EL (cell line): ENCODE data around the gene RSAD1.
"Not testable (repeated sequence)": the region's sequence is repeated elsewhere in the genome, so short reads cannot be mapped to it uniquely, and the experiment has no call there.

Source experiments
- DNase-seq: peaks from one replicate; pipeline ENCODE4 v3.0.0-alpha.2; 2016

Gene RSAD1

DNA sequence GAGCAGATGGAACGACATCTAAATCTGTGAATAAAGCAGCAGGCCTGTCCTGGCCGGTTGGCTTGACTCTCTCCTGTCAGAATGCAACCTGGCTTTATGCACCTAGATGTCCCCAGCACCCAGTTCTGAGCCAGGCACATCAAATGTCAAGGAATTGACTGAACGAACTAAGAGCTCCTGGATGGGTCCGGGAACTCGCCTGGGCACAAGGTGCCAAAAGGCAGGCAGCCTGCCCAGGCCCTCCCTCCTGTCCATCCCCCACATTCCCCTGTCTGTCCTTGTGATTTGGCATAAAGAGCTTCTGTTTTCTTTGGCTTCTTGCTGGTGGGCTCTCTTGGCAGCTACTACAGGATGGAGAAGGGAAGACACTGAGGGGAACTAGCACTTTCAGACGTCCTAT is 4.1 kb upstream of the RSAD1 start:
- DNase-seq = no peak

DNA sequence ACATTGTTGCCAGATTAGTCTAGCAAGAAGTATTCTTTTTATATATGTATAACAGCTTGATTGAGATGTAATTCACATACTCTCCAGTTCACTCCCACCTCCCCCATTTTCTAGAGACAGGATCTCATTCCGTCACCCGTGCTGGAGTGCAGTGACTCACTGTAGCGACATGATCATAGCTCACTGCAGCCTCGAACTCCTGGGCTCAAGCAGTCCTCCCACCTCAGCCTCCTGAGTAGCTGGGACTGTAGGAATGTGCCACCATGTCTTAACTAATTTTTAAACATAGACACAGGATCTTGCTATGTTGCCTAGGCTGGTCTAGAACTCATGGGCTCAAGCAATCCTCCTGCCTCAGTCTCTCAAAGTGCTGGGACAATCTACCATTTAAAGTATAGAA is 3.3 kb upstream of the RSAD1 start:
- no peak for DNase-seq

DNA sequence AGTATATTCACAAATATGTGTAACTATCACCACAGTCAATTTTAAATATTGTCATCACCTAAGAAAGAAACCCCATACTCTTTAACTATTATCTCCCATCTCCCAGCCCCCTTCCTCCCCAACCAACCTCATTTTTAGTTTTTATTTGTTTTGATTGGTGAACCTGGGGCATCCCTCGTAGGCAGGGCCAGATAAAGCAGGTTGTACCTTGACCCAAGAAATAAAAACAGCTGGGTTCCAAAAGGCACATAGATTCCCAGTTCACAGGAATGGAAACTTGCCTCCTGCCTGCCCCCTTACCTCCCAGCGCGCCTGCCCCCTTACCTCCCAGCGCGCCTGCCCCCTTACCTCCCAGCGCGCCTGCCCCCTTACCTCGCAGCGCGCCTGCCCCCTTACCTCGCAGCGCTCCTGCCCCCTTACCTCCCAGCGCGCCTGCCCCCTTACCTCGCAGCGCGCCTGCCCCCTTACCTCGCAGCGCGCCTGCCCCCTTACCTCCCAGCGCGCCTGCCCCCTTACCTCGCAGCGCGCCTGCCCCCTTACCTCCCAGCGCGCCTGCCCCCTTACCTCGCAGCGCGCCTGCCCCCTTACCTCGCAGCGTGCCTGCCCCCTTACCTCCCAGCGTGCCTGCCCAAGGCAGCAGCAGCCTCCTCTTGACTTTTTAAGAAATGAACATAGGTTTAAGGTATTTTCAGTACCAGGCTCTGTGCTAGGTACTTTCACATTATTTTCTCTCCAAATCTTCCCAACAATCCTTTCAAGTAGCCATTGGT is 2.7 kb upstream of the RSAD1 start:
- not testable (repeated sequence) for DNase-seq

DNA sequence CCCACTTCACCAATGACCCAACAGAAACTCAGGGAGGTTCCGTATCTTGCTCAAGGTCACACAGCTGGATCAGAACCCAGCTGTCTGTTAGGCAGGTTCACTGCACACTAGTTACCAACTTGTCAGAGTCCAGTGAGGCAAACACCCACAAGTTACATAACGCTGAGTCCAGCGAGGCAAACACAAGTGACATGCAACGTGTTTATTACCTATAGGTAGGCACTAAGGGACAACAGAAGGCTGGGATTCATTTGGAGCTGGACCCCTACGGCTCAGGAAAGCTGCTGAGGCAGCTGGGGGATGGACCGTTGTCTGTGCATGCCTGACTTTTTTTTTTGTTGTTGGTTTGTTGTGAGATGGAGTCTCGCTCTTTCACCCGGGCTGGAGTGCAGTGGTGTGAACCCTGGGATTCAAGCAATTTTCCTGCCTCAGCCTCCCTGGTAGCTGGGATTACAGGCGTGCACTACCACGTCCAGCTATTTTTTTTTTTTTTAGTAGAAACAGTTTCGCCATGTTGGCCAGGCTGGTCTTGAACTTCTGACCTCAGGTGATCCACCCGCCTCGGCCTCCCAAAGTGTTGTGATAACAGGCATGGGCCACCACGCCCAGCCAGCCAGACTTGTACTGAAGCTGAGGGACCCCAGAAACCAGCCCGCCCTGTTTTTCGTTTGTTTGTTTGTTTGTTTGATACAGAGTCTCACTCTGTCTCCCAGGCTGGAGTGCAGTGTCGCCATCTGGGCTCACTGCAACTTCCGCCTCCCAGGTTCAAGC is 1.9 kb upstream of the RSAD1 start:
- DNase-seq = no peak

DNA sequence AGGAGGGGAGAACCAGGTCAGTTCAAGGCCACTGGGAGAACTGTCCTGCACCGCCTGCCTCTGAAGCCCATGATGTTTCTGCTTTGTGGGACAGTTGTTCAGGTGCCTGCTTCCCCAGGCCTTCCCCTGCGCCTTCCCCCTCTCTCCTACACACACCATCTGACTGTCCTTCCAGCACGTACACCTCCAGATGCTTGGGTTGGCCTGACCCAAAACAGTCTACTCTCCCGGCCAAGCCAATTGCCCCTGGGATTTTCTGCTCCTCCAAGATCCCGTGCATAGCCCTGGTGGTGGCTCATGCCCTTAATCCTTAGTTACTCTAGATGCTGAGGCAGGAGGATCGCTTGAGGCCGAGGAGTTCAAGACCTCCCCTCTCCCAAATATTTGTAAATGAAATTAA is 684 bp upstream of the RSAD1 start:
- DNase-seq = no peak

DNA sequence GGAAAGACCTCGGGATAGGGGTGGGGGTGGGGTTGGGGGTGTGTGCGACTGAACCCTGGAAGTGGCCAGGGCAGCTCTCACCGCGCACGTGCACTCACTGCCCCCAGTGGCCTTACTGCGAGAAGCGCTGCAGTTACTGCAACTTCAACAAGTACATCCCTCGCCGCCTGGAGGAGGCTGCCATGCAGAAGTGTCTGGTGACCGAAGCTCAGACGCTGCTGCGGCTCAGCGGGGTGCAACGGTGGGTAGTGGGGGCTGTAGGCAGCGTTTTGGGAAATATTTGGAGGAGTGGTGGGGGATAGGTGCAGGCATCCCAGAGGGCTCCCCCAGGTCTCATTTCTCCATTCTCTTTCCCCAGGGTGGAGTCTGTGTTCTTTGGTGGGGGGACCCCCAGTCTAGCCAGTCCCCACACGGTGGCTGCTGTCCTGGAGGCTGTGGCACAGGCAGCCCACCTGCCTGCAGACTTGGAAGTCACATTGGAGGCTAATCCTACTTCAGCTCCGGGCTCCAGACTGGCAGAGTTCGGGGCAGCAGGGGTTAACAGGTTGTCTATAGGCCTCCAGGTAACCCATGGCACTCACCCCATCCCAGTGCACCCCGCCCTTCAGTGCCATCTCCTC is 972 bp downstream of the RSAD1 start:
- peak; percentile 84 for DNase-seq

DNA sequence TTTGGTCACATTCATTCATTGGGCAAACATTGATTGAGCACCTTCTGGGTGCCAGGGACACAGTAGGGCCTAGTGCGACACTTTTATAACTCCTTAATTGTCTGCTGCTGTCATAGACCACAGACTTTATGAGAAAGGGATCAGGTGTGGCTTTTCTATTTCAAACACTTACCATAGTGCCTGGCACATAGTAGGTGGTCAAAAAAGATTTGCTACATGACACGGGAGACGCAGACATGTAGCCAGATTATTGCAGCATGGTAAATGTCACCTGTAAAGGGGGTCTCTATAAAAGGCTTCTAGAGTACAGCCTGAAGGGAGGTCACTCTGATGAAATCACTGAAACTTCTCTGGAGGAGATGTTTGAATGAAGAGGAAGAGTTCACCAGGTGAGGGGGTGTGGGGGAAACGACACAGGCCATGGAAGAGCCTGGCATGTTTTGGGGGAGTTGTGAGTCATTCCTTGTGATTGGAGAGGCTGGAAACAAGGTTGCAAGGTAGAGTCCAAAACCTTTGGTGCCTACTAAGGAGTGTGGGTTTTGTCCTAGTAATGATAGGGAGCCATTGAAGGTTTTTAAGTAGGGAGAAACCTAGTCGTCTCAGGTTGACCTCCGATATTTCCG is 1.6 kb downstream of the RSAD1 start:
- DNase-seq = no peak

DNA sequence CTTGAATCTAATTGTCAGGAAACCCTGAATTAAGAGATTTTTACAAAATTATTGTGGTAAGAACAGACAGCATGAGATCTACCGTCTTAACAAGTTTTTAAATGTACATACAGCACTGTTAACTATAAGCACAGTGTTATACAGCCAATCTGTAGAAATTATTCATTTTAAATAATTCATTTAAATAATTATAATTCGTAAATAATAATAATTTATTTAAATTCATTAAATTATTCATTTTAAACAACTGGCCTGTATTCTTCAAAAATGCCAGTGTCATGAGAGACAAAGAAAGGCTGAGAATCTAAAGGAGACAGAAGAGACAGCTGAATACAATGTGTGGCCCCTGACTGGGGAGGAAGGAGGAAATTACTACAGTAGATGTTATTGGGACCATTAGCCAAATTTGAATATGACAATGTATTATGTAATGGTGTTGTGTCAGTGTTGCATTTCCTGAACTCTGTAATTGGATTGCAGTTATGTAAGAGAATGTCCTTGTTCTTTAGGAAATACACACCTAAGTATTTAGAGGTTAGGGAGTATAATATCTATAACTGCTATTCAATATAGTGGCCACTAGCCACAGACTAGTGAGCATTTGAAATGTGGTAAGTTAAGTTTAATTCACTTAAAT is 2.3 kb downstream of the RSAD1 start:
- no peak for DNase-seq

DNA sequence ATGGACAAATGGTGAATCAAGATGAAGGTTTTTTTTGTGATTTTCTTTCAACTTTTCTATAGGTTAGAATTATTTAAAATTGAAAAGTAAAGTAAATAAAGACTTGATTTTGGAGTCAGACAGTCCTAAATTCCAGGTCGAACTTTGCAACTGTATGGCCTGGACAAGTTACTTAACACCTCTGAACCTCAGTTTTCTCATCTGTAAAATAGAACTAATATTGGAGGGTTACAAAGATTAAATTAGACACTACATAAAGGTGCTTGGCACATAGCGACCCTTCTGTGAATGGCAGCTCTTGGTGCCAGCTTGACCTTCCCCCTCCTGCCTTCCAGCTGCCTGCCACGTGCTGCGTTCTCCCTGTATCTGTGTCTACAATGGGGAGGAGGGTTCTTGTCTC is 3.0 kb downstream of the RSAD1 start:
- no peak for DNase-seq

DNA sequence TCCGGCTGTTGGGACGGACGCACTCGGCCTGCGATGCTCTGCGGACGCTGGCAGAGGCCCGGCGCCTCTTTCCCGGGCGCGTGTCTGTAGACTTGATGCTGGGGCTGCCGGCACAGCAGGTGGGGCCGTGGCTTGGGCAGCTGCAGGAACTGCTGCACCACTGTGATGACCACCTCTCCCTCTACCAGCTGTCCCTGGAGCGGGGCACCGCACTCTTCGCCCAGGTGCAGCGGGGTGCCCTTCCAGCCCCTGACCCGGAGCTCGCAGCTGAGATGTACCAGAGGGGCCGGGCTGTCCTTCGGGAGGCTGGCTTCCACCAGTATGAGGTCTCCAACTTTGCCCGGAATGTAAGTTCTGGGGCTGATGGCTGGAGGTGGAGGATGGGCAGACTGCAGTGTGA is 3.5 kb downstream of the RSAD1 start:
- DNase-seq = no peak

DNA sequence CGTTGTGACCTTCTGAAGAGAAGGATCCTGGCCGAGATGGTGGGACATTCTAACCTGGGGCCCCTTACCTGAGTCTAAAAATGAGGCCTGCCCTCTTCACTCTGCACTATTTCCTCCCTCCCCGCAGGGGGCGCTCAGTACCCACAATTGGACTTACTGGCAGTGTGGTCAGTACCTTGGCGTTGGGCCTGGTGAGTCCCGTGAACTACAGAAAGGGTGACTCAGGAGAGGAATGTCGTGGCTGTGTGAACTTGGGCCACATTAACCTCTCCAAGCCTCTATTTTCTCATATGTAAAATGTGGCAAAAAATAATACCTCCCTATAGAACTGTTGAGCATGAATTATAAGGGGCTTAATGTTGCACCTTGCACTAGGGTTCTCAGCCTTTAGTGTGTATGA is 3.9 kb downstream of the RSAD1 start:
- DNase-seq = peak; percentile 97

DNA sequence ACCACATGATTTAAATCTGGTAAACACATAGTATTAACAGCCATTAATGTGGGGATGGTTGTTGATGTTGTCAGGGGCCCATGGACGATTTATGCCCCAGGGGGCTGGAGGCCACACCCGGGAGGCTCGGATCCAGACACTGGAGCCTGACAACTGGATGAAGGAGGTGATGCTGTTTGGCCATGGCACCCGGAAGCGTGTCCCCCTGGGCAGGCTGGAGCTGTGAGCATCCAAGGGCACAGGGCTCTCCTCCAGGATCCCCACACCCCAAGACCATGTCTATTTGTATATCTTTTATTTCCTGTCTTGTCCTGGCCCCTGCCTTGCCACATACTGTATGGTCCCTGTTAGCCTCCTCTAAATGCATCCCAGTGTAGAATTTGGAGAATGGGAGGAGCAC is 4.6 kb downstream of the RSAD1 start:
- DNase-seq = no peak

DNA sequence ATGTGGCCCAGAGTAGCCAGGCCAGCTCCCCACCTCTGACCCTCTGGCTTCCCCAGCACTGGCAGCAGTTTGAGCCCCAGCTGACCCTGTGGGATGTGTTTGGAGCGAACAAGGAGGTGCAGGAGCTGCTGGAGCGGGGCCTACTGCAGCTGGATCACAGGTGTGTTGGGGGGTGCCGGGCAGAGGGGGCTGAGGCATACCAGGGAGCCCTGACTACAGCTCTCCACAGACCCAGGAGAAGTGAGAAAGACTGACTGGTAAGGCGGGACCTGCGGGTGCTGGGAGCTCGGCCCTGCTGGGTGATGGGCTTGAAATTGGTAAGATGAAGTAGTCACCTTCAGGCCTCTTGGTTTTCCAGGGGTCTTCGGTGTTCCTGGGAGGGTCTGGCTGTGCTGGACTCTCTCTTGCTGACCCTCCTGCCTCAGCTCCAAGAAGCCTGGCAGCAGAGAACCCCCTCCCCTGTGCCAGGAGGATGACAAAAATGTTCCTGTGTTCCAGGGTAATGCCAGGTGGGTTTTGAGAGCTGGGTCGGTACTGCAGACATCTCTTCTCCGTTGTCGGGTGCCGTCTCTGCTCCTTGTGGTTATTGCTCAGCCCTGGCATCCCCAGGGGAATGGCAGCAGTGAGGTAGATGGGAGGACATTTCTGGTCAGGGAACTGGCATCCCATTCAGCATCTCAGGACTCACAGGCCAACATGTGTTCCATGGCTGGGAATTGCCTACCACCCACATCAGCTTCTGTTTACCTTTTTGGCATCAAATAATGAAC is 5.9 kb downstream of the RSAD1 start:
- no peak for DNase-seq

DNA sequence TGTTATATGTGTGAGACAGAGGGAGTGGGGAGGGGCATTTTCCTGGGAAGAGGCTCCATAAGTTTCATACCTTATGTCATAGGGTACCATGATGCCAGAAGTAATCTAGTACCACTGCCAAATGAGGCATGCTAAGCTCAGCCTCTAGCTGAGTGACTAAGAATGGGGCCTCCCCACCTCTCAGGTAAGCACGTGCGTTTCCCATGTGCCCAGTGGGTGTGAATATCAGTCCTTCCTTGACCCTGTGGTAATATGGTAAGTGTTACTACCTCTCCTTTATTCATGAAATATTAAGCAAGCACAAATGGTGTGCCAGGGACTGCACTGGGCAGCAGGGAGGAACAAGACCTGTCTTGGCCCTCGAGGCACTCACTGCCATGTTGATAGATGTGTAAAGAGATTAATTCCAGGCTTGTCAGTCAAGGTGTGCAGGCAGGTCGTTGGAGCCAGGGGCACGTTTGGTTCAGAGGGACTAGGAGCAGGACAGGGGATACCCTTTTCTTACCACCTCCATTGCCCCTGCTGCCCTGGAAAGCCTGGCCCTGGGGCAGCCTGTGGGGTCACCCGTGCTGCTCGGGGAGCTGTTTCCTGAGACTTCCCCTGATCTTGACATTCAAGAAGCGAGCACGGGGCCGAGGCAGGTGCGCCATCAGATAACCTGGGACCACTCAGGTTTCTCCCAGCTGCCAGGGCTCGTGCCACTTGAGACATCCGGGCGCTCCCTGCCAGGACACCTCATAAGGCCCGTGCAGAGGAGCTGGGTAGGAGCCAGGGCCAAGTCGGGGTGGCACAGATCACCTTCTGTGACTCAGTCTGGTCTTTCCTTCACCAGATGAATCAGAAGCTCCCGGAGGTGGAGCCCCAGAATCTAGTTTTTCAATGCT is 8.8 kb downstream of the RSAD1 start:
- DNase-seq = peak; percentile 37

DNA sequence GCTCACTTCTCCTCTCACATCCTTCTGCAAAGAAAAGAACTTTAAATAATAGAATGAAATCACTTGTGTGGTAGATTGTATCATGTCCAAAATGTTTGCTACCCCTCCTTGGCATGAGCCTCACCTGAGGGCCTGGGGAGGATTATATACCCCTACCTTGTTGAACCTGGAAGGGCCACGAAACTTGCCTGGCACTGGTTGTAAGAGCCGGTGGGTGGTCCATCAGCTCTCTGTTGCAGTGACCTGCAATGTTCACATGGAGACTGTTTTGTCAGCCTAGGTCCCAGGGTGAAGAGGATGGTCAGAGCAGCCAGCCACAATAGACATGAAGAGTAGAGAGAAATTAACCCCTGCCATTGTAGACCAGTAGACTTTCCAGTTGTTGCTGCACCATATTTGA is 10.2 kb downstream of the RSAD1 start:
- no peak for DNase-seq

DNA sequence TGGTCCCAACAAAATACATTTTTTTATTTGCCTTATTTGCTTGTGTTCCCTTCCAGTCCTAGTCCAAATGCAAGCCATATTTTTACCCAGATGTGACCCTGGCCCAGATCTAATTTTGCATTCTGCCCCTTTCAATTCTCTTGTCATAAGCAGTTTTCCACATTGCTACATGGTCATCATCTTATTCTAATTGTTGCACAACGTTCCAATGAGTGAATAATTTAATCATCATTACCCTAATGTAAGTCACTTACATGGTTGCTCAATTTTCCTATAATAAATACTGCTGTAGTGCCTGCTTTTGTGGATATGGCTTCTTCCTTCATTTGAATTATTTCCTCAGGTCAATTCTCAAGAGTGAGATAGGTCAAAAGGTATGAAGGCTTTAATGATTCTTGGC is 12.8 kb downstream of the RSAD1 start:
- no peak for DNase-seq

DNA sequence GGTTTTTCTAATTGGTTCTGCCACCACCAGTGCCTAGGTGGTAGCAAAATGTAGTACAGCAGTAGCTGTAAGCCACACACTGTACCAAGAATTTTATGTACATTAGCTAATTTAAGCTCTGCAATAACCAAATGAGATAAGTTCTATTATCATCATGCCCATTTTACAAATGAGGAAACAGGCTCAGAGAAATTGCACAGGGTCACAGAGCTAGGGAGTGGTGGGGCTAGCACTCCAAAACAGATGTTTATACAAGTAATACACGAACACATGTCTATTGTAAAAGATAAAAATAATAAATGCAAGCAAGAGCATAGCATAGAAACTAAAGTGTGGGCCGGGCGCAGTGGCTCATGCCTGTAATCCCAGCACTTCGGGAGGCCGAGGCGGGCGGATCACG is 13.6 kb downstream of the RSAD1 start:
- no peak for DNase-seq

DNA sequence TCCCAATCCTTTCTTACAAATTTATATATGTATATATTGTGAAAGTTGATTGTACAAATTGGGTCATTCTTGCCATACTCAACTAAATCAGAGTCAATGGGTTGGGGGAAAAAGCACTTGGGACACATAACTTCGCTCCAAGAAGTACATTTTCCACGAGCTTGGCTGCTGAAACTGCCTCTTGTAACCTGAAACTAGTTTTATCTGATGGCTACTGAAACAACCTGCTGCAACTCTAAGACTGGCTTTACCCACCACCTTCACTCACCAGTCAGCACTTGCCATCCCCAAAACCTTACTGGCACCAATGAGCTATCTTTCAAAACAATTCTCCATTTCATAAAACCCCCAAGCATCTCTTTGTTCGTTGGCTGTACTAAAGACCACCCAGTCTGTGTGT is 15.1 kb downstream of the RSAD1 start:
- no peak for DNase-seq

DNA sequence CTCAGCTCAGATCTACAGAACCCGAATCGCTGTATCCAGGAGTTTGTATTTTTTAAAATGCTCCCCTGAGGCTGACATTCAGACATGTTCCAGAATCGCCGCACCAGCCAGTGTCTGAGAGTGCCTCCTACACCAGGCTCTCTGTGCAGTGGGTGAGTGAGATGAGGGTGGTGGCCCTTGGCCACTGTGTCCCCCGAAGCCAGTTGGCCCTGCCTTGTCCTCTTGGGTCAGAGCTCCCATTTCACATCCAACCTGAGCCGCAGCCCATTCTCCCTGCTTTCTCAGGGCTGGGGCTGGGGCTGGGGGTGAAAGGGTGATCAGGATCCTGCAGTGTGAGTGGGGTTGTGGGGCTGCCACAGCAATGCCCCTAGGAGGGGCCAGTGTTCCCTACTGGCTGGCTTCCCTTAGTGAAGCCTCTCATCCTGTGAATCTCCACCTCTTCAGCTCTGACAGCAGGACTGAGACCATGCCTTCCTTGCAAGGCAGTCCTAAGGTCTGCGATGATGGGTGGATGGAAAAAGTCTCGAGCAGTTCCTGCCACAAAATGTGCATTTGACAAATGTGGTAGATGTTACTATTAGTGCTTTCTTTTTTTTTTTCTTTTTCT is 16.7 kb downstream of the RSAD1 start:
- no peak for DNase-seq

DNA sequence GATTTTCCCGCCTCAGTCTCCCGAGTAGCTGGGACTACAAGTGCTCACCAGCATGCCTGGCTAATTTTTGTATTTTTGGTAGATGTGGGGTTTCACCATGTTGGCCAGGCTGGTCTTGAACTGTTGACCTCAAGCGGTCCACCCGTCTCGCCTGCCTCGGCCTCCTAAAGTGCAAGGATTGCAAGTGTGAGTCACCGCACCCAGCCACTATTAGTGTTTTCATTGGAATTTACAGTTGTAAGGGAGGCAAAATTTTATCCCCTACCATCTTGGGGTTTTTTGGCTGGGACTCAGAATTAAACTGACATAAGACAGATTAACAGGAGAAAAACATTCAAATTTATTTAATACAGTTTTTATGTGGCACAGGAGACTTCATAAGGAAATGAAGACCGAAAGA is 17.3 kb downstream of the RSAD1 start:
- DNase-seq = peak; percentile 84
